GM19099 (cell line): Measurements from ENCODE around the gene COG4.

Experiments
- POLR2A ChIP-seq: IDR thresholded peaks from 3 replicates; pipeline ENCODE4 v1.6.1; 2011; ENCODE audit warnings: low read depth; ENCODE audit not compliant: insufficient read length; ENCODE audit errors: extremely low read depth

Gene COG4

DNA sequence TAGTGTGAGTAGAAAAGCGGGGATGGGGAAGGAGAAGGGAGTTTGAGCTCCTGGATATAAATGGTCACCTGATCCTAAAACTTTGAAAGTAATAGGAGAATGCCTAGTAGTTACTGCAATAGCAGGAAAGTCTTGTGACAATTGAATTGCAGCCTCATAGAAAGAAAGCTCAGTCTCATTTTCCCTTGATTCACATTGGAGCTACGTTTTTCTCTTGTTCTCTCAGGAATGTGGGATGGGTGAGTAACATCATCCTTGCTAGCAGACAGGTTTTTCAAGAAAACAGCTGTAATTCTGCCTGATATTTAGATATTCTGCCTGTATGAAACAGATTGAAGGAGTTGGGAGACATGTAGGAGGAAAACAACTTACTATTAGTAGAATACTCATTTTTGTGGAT is 25.6 kb upstream of the COG4 start:
- TF ChIP-seq POLR2A: no peak

DNA sequence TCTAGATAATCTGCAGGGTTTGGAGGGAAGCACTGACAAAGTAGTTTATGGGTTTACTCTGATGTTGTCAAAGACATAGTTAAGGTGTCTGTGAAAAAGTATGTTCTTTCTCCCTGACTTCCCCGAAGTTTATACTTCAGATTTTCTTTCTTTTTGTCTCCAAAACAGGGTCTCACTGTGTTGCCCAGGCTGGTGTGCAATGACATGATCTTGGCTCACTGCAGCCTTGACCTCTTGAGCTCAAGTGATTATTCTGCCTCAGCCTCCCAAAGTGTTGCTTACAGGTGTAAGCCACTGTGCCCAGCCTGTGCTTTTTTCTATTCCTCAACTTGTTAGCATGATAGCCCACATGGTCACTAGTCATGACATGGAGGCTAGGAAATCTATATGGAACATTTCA is 21.2 kb upstream of the COG4 start:
- no peak for TF ChIP-seq POLR2A

DNA sequence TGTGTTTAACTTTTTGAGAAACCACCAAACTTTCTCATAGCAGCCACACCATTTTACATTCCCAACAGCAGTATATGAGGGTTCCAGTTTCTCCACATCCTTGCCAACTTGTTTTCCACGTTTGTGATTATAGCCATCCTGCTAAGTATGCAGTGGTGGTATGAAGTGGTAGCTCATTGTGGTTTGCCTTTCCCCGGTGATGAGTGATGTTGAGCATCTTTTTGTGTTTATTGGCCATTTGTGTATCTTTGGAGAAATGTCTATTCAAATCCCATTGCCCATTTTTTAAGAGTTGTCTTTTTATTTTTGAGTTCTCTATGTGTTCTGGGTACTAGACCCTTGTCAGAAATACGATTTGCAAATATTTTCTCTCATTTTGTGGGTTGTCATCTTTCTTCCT is 17.6 kb upstream of the COG4 start:
- TF ChIP-seq POLR2A: no peak

DNA sequence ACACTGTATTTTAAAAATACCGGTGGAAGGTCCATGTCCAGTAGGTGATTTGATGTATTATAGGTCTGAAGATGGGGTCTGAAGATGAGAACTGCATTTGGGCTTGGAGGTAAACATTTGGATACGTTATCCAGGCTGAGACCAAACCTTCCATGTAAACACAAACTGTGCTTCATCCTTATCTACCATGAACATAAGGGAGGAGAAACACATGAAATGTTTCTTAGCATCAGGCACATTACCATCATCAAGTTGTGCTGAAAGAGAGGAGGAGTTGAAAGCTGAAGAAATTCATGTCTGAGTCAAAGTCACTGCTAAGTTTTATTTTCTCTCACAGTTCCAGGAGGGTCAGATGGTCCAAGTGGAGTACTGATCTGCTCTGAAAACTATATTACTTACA is 11.6 kb upstream of the COG4 start:
- no peak for TF ChIP-seq POLR2A

DNA sequence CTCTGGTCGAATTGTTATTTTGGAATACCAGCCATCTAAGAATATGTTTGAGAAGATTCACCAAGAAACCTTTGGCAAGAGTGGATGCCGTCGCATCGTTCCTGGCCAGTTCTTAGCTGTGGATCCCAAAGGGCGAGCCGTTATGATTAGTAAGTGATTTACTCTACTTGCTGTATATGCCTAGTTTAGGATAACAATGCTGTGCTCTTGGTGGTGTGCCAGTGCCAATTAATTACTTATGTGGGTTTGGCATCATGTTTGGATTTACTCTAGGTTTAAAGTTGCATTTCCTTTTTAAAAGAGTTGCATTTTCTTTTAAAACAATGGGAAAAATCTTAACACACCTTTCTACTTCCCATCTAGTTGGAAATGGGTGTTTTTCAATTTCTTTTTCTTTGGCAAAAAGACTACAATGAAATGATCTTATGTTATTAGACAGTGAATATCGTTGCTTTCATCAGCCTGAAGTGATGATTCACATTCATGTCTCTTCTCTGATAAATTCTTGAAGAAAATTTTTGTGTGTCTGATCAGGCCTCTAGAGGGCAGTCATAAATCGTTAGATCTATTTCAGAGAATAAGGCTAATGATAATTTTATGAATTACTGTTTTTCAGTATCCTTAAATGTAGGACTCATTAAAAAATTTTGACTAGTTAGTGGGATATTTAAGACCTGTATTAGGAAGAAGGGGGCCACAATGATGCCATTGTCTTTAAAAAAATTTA is 5.9 kb upstream of the COG4 start:
- TF ChIP-seq POLR2A: no peak

DNA sequence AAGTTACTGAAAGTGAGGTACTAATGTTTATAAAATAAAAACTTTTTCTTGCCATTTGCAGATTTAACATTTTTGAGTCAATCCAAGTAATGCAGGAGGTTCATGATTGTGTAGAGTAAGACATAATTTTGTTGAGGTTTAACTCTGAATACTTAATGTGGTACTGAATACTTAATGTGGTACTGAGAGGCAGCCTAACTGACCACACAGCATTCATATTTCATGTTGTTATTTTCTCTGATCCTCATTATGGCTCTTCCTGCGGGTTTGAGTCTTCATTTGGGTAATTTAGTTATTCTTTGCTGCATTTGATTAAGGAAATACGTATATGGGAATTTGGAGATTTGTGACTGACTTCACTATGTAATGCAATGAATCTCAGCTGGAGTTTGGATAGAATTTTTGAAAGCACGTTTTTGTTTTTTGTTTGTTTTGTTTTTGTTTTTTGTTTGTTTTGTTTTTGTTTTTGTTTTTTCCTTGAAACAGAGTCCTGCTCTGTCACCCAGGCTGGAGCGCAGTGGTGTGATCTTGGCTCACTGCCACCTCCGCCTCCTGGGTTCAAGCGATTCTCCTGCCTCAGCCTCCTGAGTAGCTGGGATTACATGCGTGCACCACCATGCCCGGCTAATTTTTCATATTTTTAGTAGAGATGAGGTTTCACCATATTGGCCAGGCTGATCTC is 4.1 kb upstream of the COG4 start:
- no peak for TF ChIP-seq POLR2A

DNA sequence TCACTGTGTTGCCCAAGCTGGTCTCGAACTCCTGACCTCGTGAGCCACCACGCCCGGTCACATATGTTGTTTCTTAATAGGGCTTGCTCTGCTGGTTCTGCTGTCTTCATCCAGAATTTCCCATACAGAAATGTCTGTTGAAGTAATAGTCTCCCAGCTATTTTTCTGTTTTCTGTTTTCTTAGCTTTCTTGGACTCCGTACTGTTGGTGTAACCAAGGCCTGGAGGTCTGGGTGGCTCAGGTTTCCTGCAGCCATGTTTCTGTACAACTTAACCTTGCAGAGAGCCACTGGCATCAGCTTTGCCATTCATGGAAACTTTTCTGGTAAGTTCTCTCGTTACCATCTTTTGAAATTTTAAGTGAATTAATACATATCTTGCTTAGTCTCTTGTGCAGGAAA is 3.0 kb upstream of the COG4 start:
- TF ChIP-seq POLR2A: no peak

DNA sequence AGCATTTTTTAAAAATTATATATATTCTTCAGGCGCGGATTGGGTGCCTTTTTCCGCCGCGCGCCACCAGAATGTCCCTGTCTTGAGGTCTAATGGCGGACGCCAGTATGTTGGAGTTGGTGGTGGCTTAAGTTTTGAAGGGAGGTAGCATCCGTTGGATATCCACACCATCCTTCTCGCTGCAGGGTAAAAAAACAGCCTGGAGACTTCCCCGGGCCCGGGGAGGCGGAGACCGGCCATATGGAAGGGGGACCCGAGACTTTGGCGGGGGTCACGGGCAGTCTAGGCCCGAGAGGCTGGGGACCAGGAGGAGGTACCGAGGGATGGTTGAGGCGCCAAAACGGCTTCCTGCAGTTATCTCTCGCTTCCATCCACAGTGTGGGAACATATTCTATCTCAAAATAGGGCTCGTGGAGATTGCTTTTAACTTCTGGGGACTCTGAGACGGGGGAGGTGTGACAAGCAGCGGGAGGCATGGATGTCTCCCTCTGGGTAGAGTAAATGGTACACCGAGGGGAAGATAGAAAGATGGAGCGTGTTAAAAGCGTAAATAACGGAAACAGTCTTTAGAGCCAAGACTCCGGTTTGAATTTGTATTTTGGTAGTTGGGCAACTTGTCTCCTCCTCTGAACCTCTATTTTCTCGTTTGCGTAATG is 517 bp upstream of the COG4 start, which contains the start of gene SF3B3:
Gene SF3B3 (plus strand): TSS at position 74 of the 656 bp plus-strand sequence. CDS start 2,841 bp downstream, outside the sequence.
- peak; percentile 87 for TF ChIP-seq POLR2A

DNA sequence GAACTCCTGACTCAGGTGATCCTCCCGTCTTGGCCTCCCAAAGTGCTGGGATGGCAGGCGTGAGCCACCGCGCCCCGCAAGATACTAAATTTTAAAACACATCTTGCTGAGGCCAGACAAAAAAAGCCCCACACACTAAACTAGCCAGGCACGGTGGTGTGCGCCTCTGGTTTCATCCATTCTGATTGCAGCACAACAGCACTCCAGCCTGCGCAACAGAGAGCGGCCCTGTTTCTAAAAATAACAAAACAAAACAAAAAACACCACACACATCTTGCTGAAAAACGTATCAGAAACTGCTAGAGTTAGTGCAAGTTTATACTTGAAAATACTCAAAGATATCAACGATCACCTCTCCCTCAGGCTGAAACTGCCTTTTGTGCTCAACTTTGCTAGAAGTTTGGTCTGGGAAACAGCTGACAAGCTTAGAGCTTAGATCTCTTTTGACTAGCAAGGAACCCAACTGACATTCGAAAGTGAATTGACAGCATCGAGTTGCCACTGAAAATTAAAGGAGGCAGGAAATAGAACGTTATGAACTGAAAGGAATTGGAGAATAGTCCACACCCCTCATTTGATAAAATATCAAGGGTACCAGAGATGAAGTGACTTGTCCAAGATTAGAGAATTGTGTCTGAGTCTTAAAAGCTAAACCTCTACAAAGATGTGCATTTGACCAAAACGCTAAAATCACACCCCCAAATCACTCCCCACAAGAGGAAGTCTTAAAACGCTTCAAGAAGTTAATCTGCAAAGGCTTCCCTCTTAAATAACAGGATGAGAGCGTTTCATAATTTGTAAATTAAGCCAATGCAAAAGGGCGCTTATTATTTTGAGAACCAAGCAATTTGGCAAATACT is 908 bp downstream of the COG4 start:
- no peak for TF ChIP-seq POLR2A

DNA sequence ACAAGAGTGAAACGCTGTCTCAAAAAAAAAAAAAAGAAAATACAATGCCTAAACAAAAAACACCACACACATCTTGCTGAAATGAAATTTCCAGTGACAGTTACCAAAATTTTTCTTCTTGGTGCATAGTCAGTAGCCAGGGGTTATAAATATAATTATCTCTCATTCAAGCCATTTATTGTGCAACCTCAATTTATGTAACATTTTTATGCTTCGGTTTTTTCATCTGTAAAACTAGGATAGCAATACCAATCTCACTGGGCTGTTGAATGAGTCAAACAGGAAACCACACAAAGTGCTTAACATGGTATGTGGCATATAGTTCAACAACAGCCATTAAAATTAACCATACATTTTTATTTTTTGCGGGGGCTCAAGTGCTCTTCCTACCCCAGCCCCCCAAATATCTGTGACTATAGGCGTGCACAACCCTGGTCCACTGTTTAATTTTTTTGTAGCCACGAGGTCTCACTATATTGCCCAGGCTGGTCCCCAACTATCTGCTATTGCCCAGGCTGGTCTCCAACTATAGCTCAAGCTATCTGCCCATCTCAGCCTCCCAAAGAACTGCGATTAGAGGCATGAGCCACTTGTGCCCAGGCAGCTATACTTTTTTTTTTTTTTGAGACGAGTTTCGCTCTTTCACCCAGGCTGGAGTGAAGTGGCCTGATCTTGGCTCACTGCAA is 2.6 kb downstream of the COG4 start:
- no peak for TF ChIP-seq POLR2A

DNA sequence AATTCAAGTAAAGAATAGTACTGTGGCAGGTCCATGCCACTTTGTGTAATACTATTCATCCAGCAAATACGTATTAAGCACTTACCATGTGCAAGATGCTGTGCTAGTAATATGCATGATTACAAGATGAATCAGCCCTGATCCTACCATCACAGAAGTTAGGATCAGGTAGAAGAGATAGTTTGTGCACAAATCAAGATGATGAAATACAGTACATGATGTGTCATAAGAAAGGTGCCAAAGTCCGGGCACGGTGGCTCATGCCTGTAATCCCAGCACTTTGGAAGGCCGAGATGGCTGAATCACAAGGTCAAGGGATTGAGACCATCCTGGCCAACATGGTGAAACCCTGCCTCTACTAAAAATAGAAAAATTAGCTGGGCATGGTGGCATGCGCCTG is 10.9 kb downstream of the COG4 start:
- TF ChIP-seq POLR2A: no peak

DNA sequence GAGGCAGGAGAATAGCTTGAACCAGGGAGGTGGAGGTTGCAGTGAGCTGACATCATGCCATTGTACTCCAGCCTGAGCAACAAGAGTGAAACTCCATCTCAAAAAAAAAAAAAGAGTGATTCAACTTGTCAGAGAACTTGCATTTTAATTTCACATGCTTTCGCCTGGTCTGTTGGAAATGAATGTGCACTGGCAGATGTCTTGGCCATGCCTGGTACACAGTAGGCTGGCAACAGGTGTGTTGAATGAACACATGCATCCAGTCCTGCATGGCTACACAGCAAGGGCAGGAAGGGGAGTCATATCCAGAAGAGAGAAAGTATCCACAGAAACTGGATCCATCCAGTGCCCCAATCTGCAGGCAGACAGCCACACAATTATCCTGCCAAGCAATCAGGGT is 11.5 kb downstream of the COG4 start:
- TF ChIP-seq POLR2A: no peak

DNA sequence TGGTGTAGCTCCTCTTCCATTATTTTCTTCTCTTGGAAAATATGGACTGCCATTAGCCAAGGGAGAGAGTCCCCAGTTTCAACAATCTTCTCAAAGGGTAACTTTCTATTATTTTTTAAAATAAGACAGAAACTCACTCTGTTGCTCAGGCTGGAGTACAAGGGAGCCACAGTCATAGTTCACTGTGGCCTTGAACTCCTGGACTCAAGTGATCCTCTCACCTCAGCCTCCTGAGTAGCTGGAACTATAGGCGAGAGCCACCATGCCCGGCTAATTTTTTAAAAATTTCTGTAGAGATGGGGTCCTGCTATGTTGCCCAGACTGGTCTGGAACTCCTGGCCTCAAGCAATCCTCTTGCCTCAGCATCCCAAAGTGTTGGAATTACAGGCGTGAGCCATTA is 13.1 kb downstream of the COG4 start:
- TF ChIP-seq POLR2A: no peak

DNA sequence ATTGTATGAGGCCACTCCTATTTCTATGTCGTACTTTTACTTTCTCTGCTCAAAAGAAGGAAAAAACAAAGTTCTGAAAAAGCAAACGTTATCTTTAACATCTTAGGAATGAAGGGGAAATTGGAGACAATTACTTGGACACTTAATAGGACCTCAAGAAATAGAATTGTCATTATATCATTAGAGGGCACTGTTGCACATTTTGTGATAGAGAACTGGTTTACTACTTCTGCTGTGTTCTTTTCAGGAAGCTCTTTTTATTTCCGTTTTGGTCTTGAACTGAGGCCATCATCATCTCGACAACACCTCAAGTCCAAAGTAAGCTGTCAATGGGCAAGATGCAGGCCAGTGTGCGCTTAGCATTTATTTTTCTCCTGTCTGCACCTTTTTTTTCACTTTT is 14.6 kb downstream of the COG4 start:
- no peak for TF ChIP-seq POLR2A
